Peyer's patch (tissue), 4 donors: ENCODE measurements around the gene CNDP2. TPM values are rescaled to one million over a fixed set of nuclear protein-coding genes. Genes with fewer than 3 reads are reported as not detected.
"Not testable (repeated sequence)": the region's sequence is repeated elsewhere in the genome, so short reads cannot be mapped to it uniquely, and the experiment has no call there.

Experiments
- DNase-seq, 3 donors: peaks; one replicate each; pipeline ENCODE4 v3.0.0-alpha.2; 2017 to 2019
- H3K27ac ChIP-seq, 4 donors: fragments of 200-600 bp; sonication (generic); one replicate each; pipeline ENCODE4 v1.5.1; 2016 to 2019
- H3K27me3 ChIP-seq, 2 donors: fragments of 200-600 bp; sonication (generic); one replicate each; pipeline ENCODE4 v1.5.1; 2019
- H3K36me3 ChIP-seq, 3 donors: fragments of 200-600 bp; sonication (generic); one replicate each; pipeline ENCODE4 v1.5.1; 2016 to 2019
- H3K4me1 ChIP-seq, 4 donors: fragments of 200-600 bp; sonication (generic); one replicate each; pipeline ENCODE4 v1.5.1; 2016 to 2019
- H3K4me3 ChIP-seq, 4 donors: fragments of 200-600 bp; sonication (generic); 1 replicate in 3 of 4; 2 replicates in 1 of 4; pipeline ENCODE4 v1.5.1; 2016 to 2019; ENCODE audit warnings: mild to moderate bottlenecking in 1 of 4
- H3K9me3 ChIP-seq, 4 donors: fragments of 200-600 bp; sonication (generic); one replicate each; pipeline ENCODE4 v1.5.1; 2016 to 2019; ENCODE audit warnings: mild to moderate bottlenecking in 1 of 4
- POLR2A ChIP-seq, 2 donors: fragments of 450-650 bp; IDR thresholded peaks; one replicate each; pipeline ENCODE4 v1.5.1; 2017; ENCODE audit warnings: antibody characterized with exemption in 2 of 2, mild to moderate bottlenecking in 2 of 2, moderate library complexity in 2 of 2
- total RNA-seq, 4 donors: library from RNA; depleted of rRNA; stranded (reverse); fragments of >200 nt; gene quantifications; one replicate each; pipeline ENCODE4 v1.1.0, GENCODE V29; 2016
- TF ChIP-seq, protein P1 (sequence below), 6 experiments: fragments of 450-650 bp in 4 of 6; fragments of 200-600 bp in 2 of 6; sonication (generic) in 1 of 6; IDR thresholded peaks; one replicate each; pipeline ENCODE4 v1.5.1; 2017 to 2019; ENCODE audit warnings: antibody characterized with exemption in 6 of 6, mild to moderate bottlenecking in 3 of 6, moderate library complexity in 1 of 6

The CNDP2 gene
- total RNA-seq, 4 donors from 2014 or later = 283 to 798 (median 653) TPM

DNA sequence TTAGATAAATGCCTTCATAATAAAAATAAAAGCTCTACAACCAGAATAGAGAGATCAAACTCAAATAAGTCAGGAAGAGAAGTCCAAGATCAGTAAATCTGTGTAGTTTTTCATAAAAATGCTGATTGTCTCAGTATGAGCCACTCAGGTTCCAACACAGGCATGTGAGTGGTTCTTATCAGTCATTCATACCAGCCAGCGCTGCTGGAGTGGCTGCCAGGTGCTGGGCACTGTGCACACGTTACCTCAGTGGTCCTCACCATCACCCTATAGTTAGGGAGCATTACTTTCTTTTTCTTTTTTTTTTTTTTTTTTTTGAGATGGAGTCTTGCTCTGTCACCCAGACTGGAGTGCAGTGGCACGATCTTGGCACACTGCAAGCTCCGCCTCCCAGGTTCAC lies 61.9 kb downstream of the CNDP2 start:
- H3K4me3 ChIP-seq = no peak overlapping the region
- no peaks in the 10 kb centered on the region for H3K4me1 ChIP-seq
- no peak for DNase-seq
- H3K9me3 ChIP-seq = no peaks in the 10 kb centered on the region
- TF ChIP-seq, protein P1, sequence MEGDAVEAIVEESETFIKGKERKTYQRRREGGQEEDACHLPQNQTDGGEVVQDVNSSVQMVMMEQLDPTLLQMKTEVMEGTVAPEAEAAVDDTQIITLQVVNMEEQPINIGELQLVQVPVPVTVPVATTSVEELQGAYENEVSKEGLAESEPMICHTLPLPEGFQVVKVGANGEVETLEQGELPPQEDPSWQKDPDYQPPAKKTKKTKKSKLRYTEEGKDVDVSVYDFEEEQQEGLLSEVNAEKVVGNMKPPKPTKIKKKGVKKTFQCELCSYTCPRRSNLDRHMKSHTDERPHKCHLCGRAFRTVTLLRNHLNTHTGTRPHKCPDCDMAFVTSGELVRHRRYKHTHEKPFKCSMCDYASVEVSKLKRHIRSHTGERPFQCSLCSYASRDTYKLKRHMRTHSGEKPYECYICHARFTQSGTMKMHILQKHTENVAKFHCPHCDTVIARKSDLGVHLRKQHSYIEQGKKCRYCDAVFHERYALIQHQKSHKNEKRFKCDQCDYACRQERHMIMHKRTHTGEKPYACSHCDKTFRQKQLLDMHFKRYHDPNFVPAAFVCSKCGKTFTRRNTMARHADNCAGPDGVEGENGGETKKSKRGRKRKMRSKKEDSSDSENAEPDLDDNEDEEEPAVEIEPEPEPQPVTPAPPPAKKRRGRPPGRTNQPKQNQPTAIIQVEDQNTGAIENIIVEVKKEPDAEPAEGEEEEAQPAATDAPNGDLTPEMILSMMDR (IDR thresholded peaks at IDR 0.05) = no peak
- no peak for TF ChIP-seq POLR2A (IDR thresholded peaks at IDR 0.05)
- H3K36me3 ChIP-seq = no peaks in the 10 kb centered on the region
- H3K27ac ChIP-seq = no peak overlapping the region
- no peaks in the 10 kb centered on the region for H3K27me3 ChIP-seq

DNA sequence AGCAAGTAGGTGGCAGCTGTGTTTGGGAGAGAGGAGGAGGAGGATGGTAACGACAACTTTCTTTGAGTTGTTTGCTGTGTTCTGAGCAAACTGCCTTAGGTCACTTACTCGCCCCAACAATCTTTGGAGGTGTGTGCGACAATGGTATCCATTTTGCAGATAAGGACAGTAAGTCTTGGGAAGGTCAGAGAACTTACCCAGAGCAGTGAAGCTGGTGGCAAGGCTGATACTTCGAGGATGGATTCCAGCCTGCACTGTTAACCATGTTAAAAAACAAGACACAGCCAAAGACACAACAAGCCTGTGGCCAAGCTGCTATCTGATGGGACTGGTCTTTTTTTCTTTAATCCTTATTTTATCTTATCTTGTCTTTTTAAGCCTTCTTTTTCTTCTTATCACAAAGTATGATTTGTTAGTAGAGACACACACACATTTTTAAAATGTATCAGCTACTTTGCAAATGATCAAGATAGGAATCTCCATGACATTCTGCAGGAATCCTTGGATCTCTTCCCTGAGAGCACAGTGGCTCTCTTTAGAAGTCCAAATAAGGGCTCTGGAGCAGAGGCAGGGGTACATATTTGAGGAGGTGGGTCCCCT lies 66.1 kb downstream of the CNDP2 start:
- peaks cover 0 to 6% (median 0%) of the 10 kb centered on the region in 4 donors for H3K9me3 ChIP-seq
- DNase-seq = no peak
- H3K4me1 ChIP-seq = peaks cover 0 to 24% (median 0%) of the 10 kb centered on the region in 4 donors
- TF ChIP-seq, protein P1 (IDR thresholded peaks at IDR 0.05) = no peak
- no peak for TF ChIP-seq POLR2A (IDR thresholded peaks at IDR 0.05)
- H3K27ac ChIP-seq = no peak overlapping the region
- no peak overlapping the region for H3K4me3 ChIP-seq
- H3K36me3 ChIP-seq = no peaks in the 10 kb centered on the region
- no peaks in the 10 kb centered on the region for H3K27me3 ChIP-seq

DNA sequence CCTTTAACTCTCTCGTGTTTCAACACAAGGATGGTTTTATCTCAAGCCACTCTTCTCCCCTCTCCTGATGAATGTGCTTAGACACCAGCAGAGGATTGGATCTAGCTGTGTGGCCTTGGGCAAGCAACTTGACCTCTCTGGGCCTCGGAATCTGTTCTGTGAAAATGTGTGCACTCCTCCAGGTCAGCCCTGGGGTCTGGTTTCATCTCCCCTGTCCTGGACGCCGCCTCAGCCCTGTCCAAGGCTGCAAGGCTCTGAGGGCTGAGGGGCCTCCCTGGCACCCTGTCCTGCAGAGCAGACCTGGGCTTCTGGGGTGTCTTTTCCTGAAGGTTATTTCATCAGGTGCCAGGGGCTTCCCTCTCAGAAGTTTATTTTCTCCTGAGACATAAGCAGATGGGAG lies 66.6 kb downstream of the CNDP2 start:
- Histone ChIP-seq H3K36me3 (no peaks in the 10 kb centered on the region), H3K9me3 (peaks cover 0 to 6% (median 0%) of the 10 kb centered on the region in 4 donors), H3K27ac (no peak overlapping the region), H3K27me3 (no peaks in the 10 kb centered on the region), H3K4me1 (peaks cover 0 to 24% (median 0%) of the 10 kb centered on the region in 4 donors), H3K4me3 (no peak overlapping the region)
- TF ChIP-seq, protein P1 (IDR thresholded peaks at IDR 0.05) = no peak
- TF ChIP-seq POLR2A (IDR thresholded peaks at IDR 0.05) = no peak
- no peak for DNase-seq

- no peak for DNase-seq
- H3K27me3 ChIP-seq = no peaks in the 10 kb centered on the region
- H3K36me3 ChIP-seq = no peaks in the 10 kb centered on the region
- H3K4me3 ChIP-seq = no peak overlapping the region
- peaks cover 0 to 24% (median 0%) of the 10 kb centered on the region in 4 donors for H3K4me1 ChIP-seq
- peak overlapping the region in 2 of 4 donors; percentile 24 to 43 for H3K27ac ChIP-seq
- TF ChIP-seq POLR2A (IDR thresholded peaks at IDR 0.05) = no peak
- TF ChIP-seq, protein P1 (IDR thresholded peaks at IDR 0.05) = no peak
- peaks cover 0 to 6% (median 0%) of the 10 kb centered on the region in 4 donors for H3K9me3 ChIP-seq
Observed at GRCh38 chr18:74563999-74564398, 67.8 kb downstream of the CNDP2 start.

DNA sequence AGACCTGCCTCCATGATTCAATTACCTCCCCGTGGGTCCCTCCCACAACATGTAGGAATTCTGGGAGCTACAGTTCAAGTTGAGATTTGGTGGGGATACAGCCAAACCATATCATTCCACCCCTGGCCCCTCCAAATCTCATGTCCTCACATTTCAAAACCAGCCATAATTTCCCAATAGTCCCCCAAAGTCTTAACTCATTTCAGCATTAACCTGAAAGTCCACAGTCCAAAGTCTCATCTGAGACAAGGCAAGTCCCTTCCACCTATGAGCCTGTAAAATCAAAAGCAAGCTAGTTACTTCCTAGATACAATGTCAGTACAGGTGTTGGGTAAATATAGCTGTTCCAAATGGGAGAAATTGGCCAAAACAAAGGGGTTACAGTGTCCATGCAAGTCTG lies 69.0 kb downstream of the CNDP2 start:
- peaks cover 0 to 24% (median 0%) of the 10 kb centered on the region in 4 donors for H3K4me1 ChIP-seq
- not testable (repeated sequence) for DNase-seq

GRCh38 chr18:74565993-74566392 lies 69.8 kb downstream of the CNDP2 start:
- H3K36me3 ChIP-seq, H3K9me3 ChIP-seq, DNase-seq, H3K27me3 ChIP-seq, H3K4me3 ChIP-seq: not testable (repeated sequence)
- peaks cover 0 to 24% (median 0%) of the 10 kb centered on the region in 4 donors for H3K4me1 ChIP-seq
- H3K27ac ChIP-seq = peak overlapping the region in 2 of 4 donors; percentile 41 to 68

More for the DNA sequence above, 69.0 kb downstream of the CNDP2 start:
- H3K36me3 ChIP-seq, H3K9me3 ChIP-seq, H3K4me3 ChIP-seq, H3K27me3 ChIP-seq: not testable (repeated sequence)
- H3K27ac ChIP-seq = peak overlapping the region in 2 of 4 donors; percentile 41 to 68

DNA sequence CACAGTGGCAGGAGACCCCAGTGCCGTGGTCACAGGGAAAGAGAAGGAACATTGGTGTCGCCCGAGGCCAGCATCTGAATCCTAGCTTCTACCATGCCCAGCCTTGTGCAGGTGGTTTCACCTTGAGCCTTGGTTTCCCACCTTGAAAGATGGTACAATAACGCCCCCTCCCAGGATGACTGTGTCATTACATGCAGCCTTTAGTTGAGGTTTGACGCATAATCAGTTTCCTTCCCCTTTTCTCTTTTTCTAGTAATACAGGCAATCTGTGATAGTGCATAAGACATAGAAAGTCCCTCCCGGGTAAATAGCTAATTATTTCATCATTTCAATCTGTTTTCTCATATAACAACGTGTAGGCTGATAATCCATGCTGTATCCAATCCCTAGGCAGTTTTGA lies 71.7 kb downstream of the CNDP2 start:
- Histone ChIP-seq H3K4me1 (peaks cover 0 to 24% (median 0%) of the 10 kb centered on the region in 4 donors), H3K4me3 (no peak overlapping the region), H3K27ac (no peak overlapping the region), H3K9me3 (peaks cover 0 to 6% (median 0%) of the 10 kb centered on the region in 4 donors), H3K36me3 (no peaks in the 10 kb centered on the region), H3K27me3 (no peaks in the 10 kb centered on the region)
- TF ChIP-seq POLR2A (IDR thresholded peaks at IDR 0.05) = no peak
- TF ChIP-seq, protein P1 (IDR thresholded peaks at IDR 0.05) = peak in 3 of 6 experiments; percentile 6 to 24 (median 17)
- no peak for DNase-seq
